ENCODE measurements around the gene CSF2.

Gene CSF2

GRCh38 chr5:132070460-132071337, 2.9 kb upstream of the CSF2 start:
- no peak for DNase-seq

GRCh38 chr5:132071338-132071707, 2.3 kb upstream of the CSF2 start:
- DNase-seq: no peak

GRCh38 chr5:132072070-132072469, 1.5 kb upstream of the CSF2 start:
- DNase-seq: no peak

- no peak for DNase-seq
Measured at GRCh38 chr5:132072528-132072927, 1.1 kb upstream of the CSF2 start.

DNA sequence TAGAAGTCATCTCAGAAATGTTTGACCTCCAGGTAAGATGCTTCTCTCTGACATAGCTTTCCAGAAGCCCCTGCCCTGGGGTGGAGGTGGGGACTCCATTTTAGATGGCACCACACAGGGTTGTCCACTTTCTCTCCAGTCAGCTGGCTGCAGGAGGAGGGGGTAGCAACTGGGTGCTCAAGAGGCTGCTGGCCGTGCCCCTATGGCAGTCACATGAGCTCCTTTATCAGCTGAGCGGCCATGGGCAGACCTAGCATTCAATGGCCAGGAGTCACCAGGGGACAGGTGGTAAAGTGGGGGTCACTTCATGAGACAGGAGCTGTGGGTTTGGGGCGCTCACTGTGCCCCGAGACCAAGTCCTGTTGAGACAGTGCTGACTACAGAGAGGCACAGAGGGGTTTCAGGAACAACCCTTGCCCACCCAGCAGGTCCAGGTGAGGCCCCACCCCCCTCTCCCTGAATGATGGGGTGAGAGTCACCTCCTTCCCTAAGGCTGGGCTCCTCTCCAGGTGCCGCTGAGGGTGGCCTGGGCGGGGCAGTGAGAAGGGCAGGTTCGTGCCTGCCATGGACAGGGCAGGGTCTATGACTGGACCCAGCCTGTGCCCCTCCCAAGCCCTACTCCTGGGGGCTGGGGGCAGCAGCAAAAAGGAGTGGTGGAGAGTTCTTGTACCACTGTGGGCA, 642 bp downstream of the CSF2 start:
- no peak for DNase-seq

GRCh38 chr5:132074772-132075718, 1.5 kb downstream of the CSF2 start:
- DNase-seq: no peak

DNA sequence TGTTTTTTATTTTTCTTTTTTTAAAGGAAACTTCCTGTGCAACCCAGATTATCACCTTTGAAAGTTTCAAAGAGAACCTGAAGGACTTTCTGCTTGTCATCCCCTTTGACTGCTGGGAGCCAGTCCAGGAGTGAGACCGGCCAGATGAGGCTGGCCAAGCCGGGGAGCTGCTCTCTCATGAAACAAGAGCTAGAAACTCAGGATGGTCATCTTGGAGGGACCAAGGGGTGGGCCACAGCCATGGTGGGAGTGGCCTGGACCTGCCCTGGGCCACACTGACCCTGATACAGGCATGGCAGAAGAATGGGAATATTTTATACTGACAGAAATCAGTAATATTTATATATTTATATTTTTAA, 2.1 kb downstream of the CSF2 start:
- no peak for DNase-seq

GRCh38 chr5:132076202-132076830, 2.7 kb downstream of the CSF2 start:
- no peak for DNase-seq

- no peak for DNase-seq
Measured at GRCh38 chr5:132076983-132077382, 3.4 kb downstream of the CSF2 start.

GRCh38 chr5:132079081-132079480, 5.5 kb downstream of the CSF2 start:
- DNase-seq: no peak

DNA sequence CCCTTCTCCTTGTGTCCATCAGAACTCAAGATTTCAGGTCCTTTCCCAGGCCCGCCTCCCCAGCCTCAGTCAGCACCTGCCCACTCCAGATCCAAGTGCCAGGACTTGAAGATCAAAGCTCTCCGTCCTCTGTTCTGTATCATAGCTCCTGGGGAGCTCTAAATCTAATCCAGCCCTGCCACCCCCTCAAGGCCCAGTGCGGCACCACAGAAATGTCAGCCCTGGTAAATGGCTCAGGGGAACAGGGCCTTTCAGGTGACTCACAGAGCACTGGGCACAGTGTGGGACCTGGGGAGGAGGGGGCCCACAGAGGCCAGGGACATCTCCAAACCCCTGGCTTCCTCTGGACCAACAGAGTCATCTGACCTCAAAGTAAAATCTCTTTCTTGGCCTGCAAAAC, 6.0 kb downstream of the CSF2 start:
- no peak for DNase-seq

GRCh38 chr5:132080595-132080994, 7.0 kb downstream of the CSF2 start:
- no peak for DNase-seq

DNA sequence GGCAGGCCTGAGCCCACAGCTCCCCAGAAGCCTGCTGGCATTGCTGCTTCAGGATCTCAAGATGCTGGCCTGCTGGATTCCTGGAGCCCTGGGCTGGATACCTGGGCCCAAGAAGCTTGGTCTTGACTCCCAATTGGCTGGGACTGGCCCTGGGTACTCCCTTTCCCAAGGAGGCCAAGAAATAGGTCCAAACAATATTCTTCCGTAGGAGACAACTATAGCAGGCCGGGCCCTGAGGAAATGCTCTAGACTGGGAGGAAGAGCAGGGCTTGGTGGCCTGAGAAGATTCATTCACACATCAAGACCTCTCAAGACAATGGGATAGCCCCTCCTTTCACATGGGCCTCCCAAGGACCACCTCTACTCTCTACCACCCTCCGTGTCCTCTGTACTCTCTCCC, 7.9 kb downstream of the CSF2 start:
- DNase-seq: no peak

DNA sequence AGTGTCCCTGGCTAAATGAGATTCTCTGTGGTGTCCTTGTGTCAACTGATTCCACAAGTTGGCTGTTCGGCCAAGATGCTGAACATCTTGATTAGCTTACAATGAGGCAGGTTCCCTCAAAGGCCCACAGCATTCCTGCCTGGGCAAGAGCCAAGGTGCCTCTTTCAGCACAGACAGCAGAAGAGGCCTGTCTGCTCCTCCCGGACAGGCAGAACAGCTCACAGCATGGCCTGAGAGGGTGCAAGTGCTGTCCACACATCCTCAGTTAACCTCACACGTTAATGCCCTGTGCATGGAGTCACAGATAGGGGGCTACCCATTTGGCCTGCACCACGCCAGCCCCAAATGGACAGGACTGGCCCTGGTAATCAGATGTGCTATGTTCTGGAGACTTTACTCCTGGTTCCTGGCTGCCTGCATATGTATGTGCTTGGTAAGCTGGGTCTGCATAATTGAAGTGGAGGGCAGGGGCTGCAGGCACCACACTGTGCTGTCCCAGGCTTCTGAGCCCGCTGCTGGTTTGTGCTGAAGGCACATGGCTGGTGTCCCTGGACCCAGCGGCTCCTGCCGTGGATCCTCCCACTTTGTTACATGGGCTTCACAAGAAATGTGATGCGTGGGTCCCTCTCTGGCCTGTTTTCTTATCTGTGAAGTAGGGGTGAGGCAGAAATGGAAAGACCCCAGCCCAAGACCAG, 8.9 kb downstream of the CSF2 start:
- DNase-seq: no peak

GRCh38 chr5:132083071-132083678, 9.6 kb downstream of the CSF2 start:
- no peak for DNase-seq

GRCh38 chr5:132085686-132086085, 12.1 kb downstream of the CSF2 start:
- no peak for DNase-seq

DNA sequence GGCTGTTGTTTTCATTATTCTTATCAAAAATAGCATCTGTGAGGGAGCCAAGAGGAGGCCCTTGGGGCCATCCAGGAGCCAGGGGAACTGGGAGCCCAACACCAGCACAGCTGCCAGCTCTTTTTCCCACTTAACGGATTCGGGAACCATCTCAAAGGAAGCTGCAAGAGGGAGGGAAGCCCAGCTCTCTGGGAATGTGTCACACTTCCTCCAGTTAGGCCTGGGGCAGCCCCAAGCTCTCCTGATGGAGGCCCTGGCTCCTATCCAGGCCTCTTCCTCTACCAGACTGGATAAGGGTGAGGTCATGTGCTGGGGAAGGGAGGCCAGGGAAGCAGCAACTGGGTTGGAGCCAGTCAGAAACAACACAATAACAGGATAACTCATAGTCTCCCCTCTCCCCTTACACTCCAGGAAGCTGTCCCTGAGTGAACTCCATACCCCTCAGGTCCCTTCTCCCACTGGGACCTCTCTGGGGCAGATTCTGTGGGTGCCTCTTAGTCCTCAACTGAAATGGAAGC, 12.7 kb downstream of the CSF2 start:
- DNase-seq: peak; percentile 26

- DNase-seq: no peak
Measured at GRCh38 chr5:132087176-132087575, 13.6 kb downstream of the CSF2 start.

DNA sequence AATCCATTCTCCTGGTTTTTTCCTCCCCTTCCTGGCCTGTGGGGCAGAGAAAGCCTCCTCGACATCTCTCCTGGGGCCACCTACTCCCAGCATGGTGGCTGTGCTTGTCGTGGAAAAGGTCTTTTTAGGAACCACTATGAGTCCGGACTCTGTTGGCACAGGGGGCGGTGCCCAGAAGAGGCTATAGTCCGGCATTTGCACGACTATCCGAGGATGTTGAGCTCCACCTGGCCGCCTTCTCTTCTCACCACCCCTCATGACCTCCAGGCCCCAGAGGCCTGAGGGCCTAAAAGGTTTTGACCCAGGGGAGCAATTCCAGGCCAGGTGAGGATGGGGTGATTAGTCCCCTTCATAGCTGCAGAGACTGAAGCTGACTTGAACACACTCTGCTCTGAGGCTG, 14.1 kb downstream of the CSF2 start:
- DNase-seq: no peak

DNA sequence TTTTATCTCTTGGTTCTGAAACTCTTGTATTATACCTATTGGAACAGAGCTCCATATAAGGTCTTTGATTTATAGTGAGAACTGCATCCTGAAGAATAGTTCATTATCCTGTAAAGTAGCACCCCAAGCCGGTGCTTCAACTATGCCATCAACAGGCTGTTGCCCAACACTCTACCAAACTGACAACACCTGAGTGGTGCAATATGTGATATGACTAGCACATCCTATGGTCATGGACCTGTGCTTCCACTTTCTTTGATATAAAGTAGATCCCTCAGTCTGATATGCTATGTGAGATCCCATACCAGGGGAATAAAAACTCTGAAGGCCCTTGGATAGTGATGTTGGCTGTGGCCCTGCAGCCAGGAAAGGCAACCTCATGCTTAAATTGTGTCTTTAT, 15.8 kb downstream of the CSF2 start:
- no peak for DNase-seq

DNA sequence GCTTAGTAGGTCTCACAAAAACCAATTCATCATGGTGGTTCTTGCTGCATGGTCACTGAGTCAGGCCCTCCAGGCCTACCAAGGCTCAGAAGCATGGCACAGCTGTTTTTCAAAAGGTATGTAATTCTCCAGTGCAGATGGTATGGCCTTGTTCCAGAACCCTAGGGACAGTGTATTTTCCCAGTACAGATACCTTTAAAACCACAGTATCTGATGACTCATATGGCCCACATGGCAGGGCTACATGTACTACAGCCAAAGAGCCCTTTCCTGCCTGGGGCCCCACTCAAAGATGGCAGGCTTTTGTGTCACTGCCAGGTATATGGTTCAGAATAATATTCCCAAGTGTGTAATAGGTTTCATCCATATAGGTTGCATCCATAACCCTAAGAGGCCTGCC, 16.5 kb downstream of the CSF2 start:
- peak; percentile 22 for DNase-seq

DNA sequence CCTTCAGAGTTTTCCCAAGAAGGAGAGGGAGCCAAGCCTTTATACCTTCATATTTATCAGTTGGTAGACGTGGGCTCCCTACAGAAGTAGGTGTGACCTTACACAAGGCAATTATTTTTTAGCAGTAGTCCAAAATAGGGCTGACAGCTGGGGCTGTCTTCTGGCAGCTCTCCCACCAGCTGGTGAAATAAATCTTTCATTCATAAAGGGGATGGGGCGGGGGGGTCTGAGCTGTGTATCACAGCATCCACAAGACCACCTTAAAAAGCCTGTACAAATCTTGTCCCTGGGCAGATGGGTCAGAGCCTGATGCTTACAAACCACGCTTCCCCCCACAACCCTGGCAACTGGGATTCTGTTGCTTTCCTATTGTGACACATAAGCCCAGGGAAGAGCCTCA, 19.7 kb downstream of the CSF2 start:
- DNase-seq: peak; percentile 79
